HG02840 (cell line): ENCODE measurements around the gene CHCHD3.

Experiments
- ATAC-seq: cut with Tn5 transposase; IDR thresholded peaks from one replicate; pipeline ENCODE4 v1.9.1; 2021; ENCODE audit warnings: mild to moderate bottlenecking, moderate library complexity, moderate number of reproducible peaks; ENCODE audit not compliant: unreplicated experiment, low FRiP score

Gene CHCHD3

GRCh38 chr7:133081599-133082389 is at the start of gene CHCHD3:
Gene CHCHD3, minus strand, starts transcription at chr7:133082090. Its CDS starts 153 bp downstream, at chr7:133081937.
- peak; percentile 100 for ATAC-seq

- ATAC-seq, result no peak
Observed at GRCh38 chr7:133130166-133130565, 48.3 kb upstream of the CHCHD3 start.

GRCh38 chr7:133126422-133126821 is 44.5 kb upstream of the CHCHD3 start:
- no peak for ATAC-seq

- ATAC-seq, result no peak
Observed at GRCh38 chr7:133124974-133125373, 43.1 kb upstream of the CHCHD3 start.

GRCh38 chr7:133121175-133121844 is 39.4 kb upstream of the CHCHD3 start:
- no peak for ATAC-seq

- no peak for ATAC-seq
Observed at GRCh38 chr7:133119067-133119466, 37.2 kb upstream of the CHCHD3 start.

GRCh38 chr7:133118261-133118660 is 36.4 kb upstream of the CHCHD3 start:
- no peak for ATAC-seq

GRCh38 chr7:133117452-133117851 is 35.6 kb upstream of the CHCHD3 start:
- no peak for ATAC-seq

- ATAC-seq, result no peak
Observed at GRCh38 chr7:133115596-133115995, 33.7 kb upstream of the CHCHD3 start.

GRCh38 chr7:133114519-133114918 is 32.6 kb upstream of the CHCHD3 start:
- ATAC-seq, result no peak

GRCh38 chr7:133112976-133113375 is 31.1 kb upstream of the CHCHD3 start:
- no peak for ATAC-seq

- no peak for ATAC-seq
Observed at GRCh38 chr7:133112335-133112734, 30.4 kb upstream of the CHCHD3 start.

- no peak for ATAC-seq
Observed at GRCh38 chr7:133110312-133110711, 28.4 kb upstream of the CHCHD3 start.

- ATAC-seq, result no peak
Observed at GRCh38 chr7:133109816-133110215, 27.9 kb upstream of the CHCHD3 start.

GRCh38 chr7:133108023-133108422 is 26.1 kb upstream of the CHCHD3 start:
- no peak for ATAC-seq

- ATAC-seq, result no peak
Observed at GRCh38 chr7:133102276-133103060, 20.6 kb upstream of the CHCHD3 start.

GRCh38 chr7:133099633-133100286 is 17.9 kb upstream of the CHCHD3 start:
- ATAC-seq, result no peak

- no peak for ATAC-seq
Observed at GRCh38 chr7:133095119-133095671, 13.3 kb upstream of the CHCHD3 start.

- ATAC-seq, result no peak
Observed at GRCh38 chr7:133091943-133092464, 10.1 kb upstream of the CHCHD3 start.

GRCh38 chr7:133082390-133082766 is 488 bp upstream of the CHCHD3 start:
- no peak for ATAC-seq
